Measurements from ENCODE around the gene ARL13B.

- no peak for TF ChIP-seq YY1 (IDR thresholded peaks at IDR 0.05; ENCODE audit: insufficient read depth, insufficient read length)
- no peak for TF ChIP-seq ZNF274 (IDR thresholded peaks at IDR 0.05; ENCODE audit: low read depth, low read length)
Observed at GRCh38 chr3:94036909-94037507, 57.1 kb downstream of the ARL13B start.
